ENCODE measurements around the gene UBE2D4.

The UBE2D4 gene

DNA sequence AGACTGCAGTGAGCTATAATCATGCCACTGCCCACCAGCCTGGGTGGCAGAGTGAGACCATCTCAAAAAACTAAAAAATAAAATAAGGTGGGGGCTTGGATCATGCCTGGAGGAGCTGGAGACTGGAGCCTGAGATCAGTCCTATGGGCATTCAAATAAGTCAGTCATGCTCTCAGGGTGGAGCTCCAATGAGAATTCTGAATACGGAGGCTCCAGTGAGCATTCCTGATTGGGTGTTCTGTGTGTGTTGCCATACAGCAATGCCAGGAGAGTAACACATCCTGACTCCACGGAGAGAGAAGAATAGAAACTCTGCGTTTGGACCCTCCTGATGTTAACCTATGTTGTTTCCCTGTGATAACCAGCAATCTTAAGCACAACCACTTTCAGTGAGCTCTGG is 16.0 kb downstream of the UBE2D4 start:
- no peak for TF ChIP-seq FOXP2 (optimal IDR thresholded peaks at IDR 0.05; ENCODE audit: borderline replicate concordance, extremely low read depth, extremely low read length, insufficient read depth)
- no peak for TF ChIP-seq TAF1 (IDR thresholded peaks at IDR 0.05; ENCODE audit: borderline replicate concordance, insufficient read depth, low read length)
- TF ChIP-seq, protein P1, sequence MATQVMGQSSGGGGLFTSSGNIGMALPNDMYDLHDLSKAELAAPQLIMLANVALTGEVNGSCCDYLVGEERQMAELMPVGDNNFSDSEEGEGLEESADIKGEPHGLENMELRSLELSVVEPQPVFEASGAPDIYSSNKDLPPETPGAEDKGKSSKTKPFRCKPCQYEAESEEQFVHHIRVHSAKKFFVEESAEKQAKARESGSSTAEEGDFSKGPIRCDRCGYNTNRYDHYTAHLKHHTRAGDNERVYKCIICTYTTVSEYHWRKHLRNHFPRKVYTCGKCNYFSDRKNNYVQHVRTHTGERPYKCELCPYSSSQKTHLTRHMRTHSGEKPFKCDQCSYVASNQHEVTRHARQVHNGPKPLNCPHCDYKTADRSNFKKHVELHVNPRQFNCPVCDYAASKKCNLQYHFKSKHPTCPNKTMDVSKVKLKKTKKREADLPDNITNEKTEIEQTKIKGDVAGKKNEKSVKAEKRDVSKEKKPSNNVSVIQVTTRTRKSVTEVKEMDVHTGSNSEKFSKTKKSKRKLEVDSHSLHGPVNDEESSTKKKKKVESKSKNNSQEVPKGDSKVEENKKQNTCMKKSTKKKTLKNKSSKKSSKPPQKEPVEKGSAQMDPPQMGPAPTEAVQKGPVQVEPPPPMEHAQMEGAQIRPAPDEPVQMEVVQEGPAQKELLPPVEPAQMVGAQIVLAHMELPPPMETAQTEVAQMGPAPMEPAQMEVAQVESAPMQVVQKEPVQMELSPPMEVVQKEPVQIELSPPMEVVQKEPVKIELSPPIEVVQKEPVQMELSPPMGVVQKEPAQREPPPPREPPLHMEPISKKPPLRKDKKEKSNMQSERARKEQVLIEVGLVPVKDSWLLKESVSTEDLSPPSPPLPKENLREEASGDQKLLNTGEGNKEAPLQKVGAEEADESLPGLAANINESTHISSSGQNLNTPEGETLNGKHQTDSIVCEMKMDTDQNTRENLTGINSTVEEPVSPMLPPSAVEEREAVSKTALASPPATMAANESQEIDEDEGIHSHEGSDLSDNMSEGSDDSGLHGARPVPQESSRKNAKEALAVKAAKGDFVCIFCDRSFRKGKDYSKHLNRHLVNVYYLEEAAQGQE (IDR thresholded peaks at IDR 0.05; ENCODE audit: insufficient read depth in 1 of 2, low read depth in 2 of 2, low read length in 2 of 2) = no peak
- no peak for TF ChIP-seq POLR2AphosphoS5 (IDR thresholded peaks at IDR 0.05; ENCODE audit: low read depth, low read length)
- no peak for TF ChIP-seq SIN3A (IDR thresholded peaks at IDR 0.05; ENCODE audit: borderline replicate concordance, insufficient read depth, low read length)

DNA sequence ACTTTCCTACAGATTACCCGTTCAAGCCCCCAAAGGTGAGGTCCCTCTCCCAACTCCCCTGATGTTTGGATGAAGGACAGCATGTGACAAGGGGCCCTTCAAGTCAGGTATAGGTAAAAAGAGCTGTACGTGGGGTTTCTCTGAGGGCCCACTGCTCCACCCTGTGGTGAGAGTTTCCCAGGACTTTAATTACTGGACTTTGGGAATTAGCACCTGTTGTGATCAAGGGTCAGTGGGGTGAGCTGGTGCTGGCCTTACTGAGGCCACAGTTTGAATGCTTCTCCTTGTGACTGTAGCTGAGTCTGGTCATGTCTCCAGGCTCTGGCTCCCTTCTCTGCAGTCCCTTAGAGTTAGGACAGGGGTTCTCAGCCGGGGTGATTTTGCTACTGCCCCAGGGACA is 16.8 kb downstream of the UBE2D4 start:
- TF ChIP-seq FOXP2 (optimal IDR thresholded peaks at IDR 0.05; ENCODE audit: borderline replicate concordance, extremely low read depth, extremely low read length, insufficient read depth) = no peak
- TF ChIP-seq, protein P1 (IDR thresholded peaks at IDR 0.05; ENCODE audit: insufficient read depth in 1 of 2, low read depth in 2 of 2, low read length in 2 of 2) = no peak
- no peak for TF ChIP-seq TAF1 (IDR thresholded peaks at IDR 0.05; ENCODE audit: borderline replicate concordance, insufficient read depth, low read length)
- no peak for TF ChIP-seq SIN3A (IDR thresholded peaks at IDR 0.05; ENCODE audit: borderline replicate concordance, insufficient read depth, low read length)
- no peak for TF ChIP-seq POLR2AphosphoS5 (IDR thresholded peaks at IDR 0.05; ENCODE audit: low read depth, low read length)

- TF ChIP-seq FOXP2 (optimal IDR thresholded peaks at IDR 0.05; ENCODE audit: borderline replicate concordance, extremely low read depth, extremely low read length, insufficient read depth) (no peak), SIN3A (IDR thresholded peaks at IDR 0.05; ENCODE audit: borderline replicate concordance, insufficient read depth, low read length) (no peak), TAF1 (IDR thresholded peaks at IDR 0.05; ENCODE audit: borderline replicate concordance, insufficient read depth, low read length) (no peak), POLR2AphosphoS5 (IDR thresholded peaks at IDR 0.05; ENCODE audit: low read depth, low read length) (no peak)
- TF ChIP-seq, protein P1 (IDR thresholded peaks at IDR 0.05; ENCODE audit: insufficient read depth in 1 of 2, low read depth in 2 of 2, low read length in 2 of 2) = no peak
Observed at GRCh38 chr7:43943417-43944187, 17.4 kb downstream of the UBE2D4 start.

- no peak for TF ChIP-seq TAF1 (IDR thresholded peaks at IDR 0.05; ENCODE audit: borderline replicate concordance, insufficient read depth, low read length)
- TF ChIP-seq POLR2AphosphoS5 (IDR thresholded peaks at IDR 0.05; ENCODE audit: low read depth, low read length) = no peak
- TF ChIP-seq SIN3A (IDR thresholded peaks at IDR 0.05; ENCODE audit: borderline replicate concordance, insufficient read depth, low read length) = no peak
- TF ChIP-seq, protein P1 (IDR thresholded peaks at IDR 0.05; ENCODE audit: insufficient read depth in 1 of 2, low read depth in 2 of 2, low read length in 2 of 2) = no peak
- TF ChIP-seq FOXP2 (optimal IDR thresholded peaks at IDR 0.05; ENCODE audit: borderline replicate concordance, extremely low read depth, extremely low read length, insufficient read depth) = no peak
Observed at GRCh38 chr7:43944286-43944685, 18.1 kb downstream of the UBE2D4 start.
